ENCODE results near the gene MESD.
A peak's percentile ranks its signal among the peaks of the same experiment; 100 is the strongest.

MESD gene

GRCh38 chr15:80931191-80931590 is 58.4 kb downstream of the MESD start:
- TF ChIP-seq CTCF (IDR thresholded peaks at IDR 0.05; ENCODE audit: control insufficient read depth, insufficient read depth, low read depth, low read length, missing control alignments), result no peak
- no peak for DNase-seq (ENCODE audit: low read depth)
- no peak overlapping the region for H3K4me3 ChIP-seq (ENCODE audit: control insufficient read depth, low read depth, low read length)

- no peak for TF ChIP-seq CTCF (IDR thresholded peaks at IDR 0.05; ENCODE audit: control insufficient read depth, insufficient read depth, low read depth, low read length, missing control alignments)
- no peak for DNase-seq (ENCODE audit: low read depth)
- H3K4me3 ChIP-seq (ENCODE audit: control insufficient read depth, low read depth, low read length), result no peak overlapping the region
Measured at GRCh38 chr15:80929689-80930088, 59.9 kb downstream of the MESD start.

- no peak for TF ChIP-seq CTCF (IDR thresholded peaks at IDR 0.05; ENCODE audit: control insufficient read depth, insufficient read depth, low read depth, low read length, missing control alignments)
- peak; percentile 68 for DNase-seq (ENCODE audit: low read depth)
- no peak overlapping the region for H3K4me3 ChIP-seq (ENCODE audit: control insufficient read depth, low read depth, low read length)
Measured at GRCh38 chr15:80929225-80929624, 60.4 kb downstream of the MESD start.

GRCh38 chr15:80926126-80926525 is 63.5 kb downstream of the MESD start:
- DNase-seq (ENCODE audit: low read depth), result no peak
- TF ChIP-seq CTCF (IDR thresholded peaks at IDR 0.05; ENCODE audit: control insufficient read depth, insufficient read depth, low read depth, low read length, missing control alignments), result no peak
- no peak overlapping the region for H3K4me3 ChIP-seq (ENCODE audit: control insufficient read depth, low read depth, low read length)

- no peak for DNase-seq (ENCODE audit: low read depth)
- H3K4me3 ChIP-seq (ENCODE audit: control insufficient read depth, low read depth, low read length), result no peak overlapping the region
- TF ChIP-seq CTCF (IDR thresholded peaks at IDR 0.05; ENCODE audit: control insufficient read depth, insufficient read depth, low read depth, low read length, missing control alignments), result no peak
Measured at GRCh38 chr15:80925597-80926059, 64.0 kb downstream of the MESD start.

GRCh38 chr15:80924278-80924677 is 65.3 kb downstream of the MESD start:
- no peak for TF ChIP-seq CTCF (IDR thresholded peaks at IDR 0.05; ENCODE audit: control insufficient read depth, insufficient read depth, low read depth, low read length, missing control alignments)
- no peak for DNase-seq (ENCODE audit: low read depth)
- H3K4me3 ChIP-seq (ENCODE audit: control insufficient read depth, low read depth, low read length), result no peak overlapping the region

- TF ChIP-seq CTCF (IDR thresholded peaks at IDR 0.05; ENCODE audit: control insufficient read depth, insufficient read depth, low read depth, low read length, missing control alignments), result no peak
- no peak for DNase-seq (ENCODE audit: low read depth)
- H3K4me3 ChIP-seq (ENCODE audit: control insufficient read depth, low read depth, low read length), result no peak overlapping the region
Measured at GRCh38 chr15:80923668-80924067, 66.0 kb downstream of the MESD start.
